BJ (cell line): ENCODE measurements around the gene MGAT5. TPM values are rescaled to one million over a fixed set of nuclear protein-coding genes. Genes with fewer than 3 reads are reported as not detected.

Experiments used
- CTCF ChIA-PET: fragments of 350-600 bp; formaldehyde crosslinking; extraction: SDS; loops from one replicate; lab custom pipeline; 2021; ENCODE audit warnings: antibody characterized with exemption, inconsistent platforms; lab: Yijun Ruan, JAX
- POLR2A ChIA-PET: fragments of 300-600 bp; sonication (Branson Sonifier 250); formaldehyde crosslinking; extraction: SDS; loops from one replicate; lab custom pipeline; 2021; ENCODE audit warnings: antibody characterized with exemption; lab: Charles Lee
- DNase-seq: peaks from one replicate; pipeline ENCODE4 v3.0.0-alpha.2; 2011; ENCODE audit warnings: low read depth
- H3K27me3 ChIP-seq: 2 replicates; pipeline ENCODE4 v1.6.0; 2011; ENCODE audit warnings: low read length; ENCODE audit not compliant: control insufficient read depth, insufficient read depth
- H3K36me3 ChIP-seq: 2 replicates; pipeline ENCODE4 v1.5.1; 2011; ENCODE audit warnings: low read length; ENCODE audit not compliant: control insufficient read depth, insufficient read depth
- H3K4me3 ChIP-seq: 2 replicates; pipeline ENCODE4 v1.5.1; 2011; ENCODE audit warnings: low read depth, mild to moderate bottlenecking, control low read depth, low read length
- CTCF ChIP-seq: IDR thresholded peaks from 2 replicates; pipeline ENCODE4 v1.5.1; 2011; ENCODE audit warnings: low read depth, mild to moderate bottlenecking, control low read depth, inconsistent platforms, low read length, moderate library complexity; ENCODE audit not compliant: insufficient read depth
- polyA plus RNA-seq: library from polyadenylated mRNA; depleted of rRNA; stranded (reverse); fragments of >200 nt; gene quantifications from 2 replicates; pipeline ENCODE4 v1.2.3, GENCODE V29; 2011

MGAT5 gene
- polyA plus RNA-seq, 1 experiment = 25.0 TPM

- no peak for DNase-seq
- no peaks in the 10 kb centered on the region for H3K27me3 ChIP-seq
- ChIA-PET CTCF (interaction anchor here (1.1 kb wide), 1 partner anchor 20 kb away, joined by 4 read pairs; no protein-coding TSS in a partner anchor), POLR2A (no interaction called here)
- H3K36me3 ChIP-seq = no peaks in the 10 kb centered on the region
- TF ChIP-seq CTCF = no peak
- no peak overlapping the region for H3K4me3 ChIP-seq
Measured at GRCh38 chr2:134225173-134225572, 28.7 kb upstream of the MGAT5 start.

DNA sequence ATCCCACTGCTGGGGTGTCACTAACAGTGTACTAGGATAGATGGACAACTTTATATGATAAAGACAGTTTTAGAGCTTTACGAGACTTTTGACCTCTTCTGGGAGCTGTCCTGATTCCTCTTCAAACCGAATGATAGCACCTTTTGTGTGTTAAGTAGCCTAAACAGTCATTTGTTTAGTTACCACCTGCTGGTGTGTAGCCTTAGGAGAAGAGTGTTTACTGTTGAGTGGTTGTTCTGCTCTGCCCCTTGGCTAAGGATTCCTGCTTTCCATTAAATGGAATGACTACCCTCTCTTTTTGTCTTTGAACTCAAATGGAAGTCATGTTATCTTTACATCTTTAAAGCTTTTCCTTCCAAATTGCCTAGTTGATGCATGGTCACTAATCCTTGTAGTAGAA is 28.0 kb upstream of the MGAT5 start:
- DNase-seq = no peak
- no peaks in the 10 kb centered on the region for H3K36me3 ChIP-seq
- no peak for TF ChIP-seq CTCF
- H3K27me3 ChIP-seq = no peaks in the 10 kb centered on the region
- POLR2A ChIA-PET = no interaction called here
- no peak overlapping the region for H3K4me3 ChIP-seq
- CTCF ChIA-PET = interaction anchor here (1.5 to 2.1 kb wide), 2 partner anchors 18 to 339 kb away, joined by 3 to 9 read pairs; no protein-coding TSS in a partner anchor

- DNase-seq = no peak
- CTCF ChIA-PET = interaction anchor here (1.2 to 2.1 kb wide), 3 partner anchors 13 to 339 kb away, joined by 3 to 9 read pairs (median 4); no protein-coding TSS in a partner anchor
Measured at GRCh38 chr2:134226601-134227000, 27.3 kb upstream of the MGAT5 start.

GRCh38 chr2:134227666-134228065 is 26.2 kb upstream of the MGAT5 start:
- no peak for TF ChIP-seq CTCF
- Histone ChIP-seq H3K36me3 (no peaks in the 10 kb centered on the region), H3K4me3 (no peak overlapping the region), H3K27me3 (no peaks in the 10 kb centered on the region)
- no peak for DNase-seq
- CTCF ChIA-PET = interaction anchor here (0.7 to 3.0 kb wide), 7 partner anchors 9 to 109 kb away, joined by 3 to 9 read pairs (median 4); no protein-coding TSS in a partner anchor
- POLR2A ChIA-PET = no interaction called here

More at GRCh38 chr2:134226601-134227000, 27.3 kb upstream of the MGAT5 start:
- POLR2A ChIA-PET = no interaction called here
- Histone ChIP-seq H3K27me3 (no peaks in the 10 kb centered on the region), H3K4me3 (no peak overlapping the region), H3K36me3 (no peaks in the 10 kb centered on the region)
- no peak for TF ChIP-seq CTCF

DNA sequence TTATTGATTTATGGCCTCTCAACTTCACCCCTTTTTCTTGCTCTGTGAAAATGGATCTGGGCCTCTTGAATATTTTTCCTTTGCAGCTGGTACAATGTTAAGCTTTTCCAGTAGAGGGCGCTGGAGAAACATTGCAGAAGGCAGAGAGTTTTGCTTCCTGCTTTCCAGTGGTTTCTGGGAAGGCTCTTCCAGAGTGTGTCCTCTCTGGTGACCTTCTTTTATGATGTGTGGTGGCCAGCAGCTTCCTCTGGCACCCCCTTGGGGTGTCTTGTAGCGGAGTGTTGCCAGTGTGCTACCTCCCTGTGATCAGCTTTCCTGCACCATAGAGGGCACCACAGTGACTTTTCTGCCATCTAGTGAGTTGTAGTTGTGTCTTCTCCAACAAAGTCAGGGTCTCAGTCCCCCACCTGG is 25.4 kb upstream of the MGAT5 start:
- no peaks in the 10 kb centered on the region for H3K36me3 ChIP-seq
- no peak overlapping the region for H3K4me3 ChIP-seq
- POLR2A ChIA-PET = no interaction called here
- no peak for DNase-seq
- peak; percentile 29; the same call in 1 of the 2 replicates for TF ChIP-seq CTCF
- no peaks in the 10 kb centered on the region for H3K27me3 ChIP-seq
- CTCF ChIA-PET = interaction anchor here (0.6 to 3.0 kb wide), 7 partner anchors 13 to 337 kb away, joined by 3 to 7 read pairs (median 3); no protein-coding TSS in a partner anchor
